ENCODE results near the gene CCDC187.

The CCDC187 gene

DNA sequence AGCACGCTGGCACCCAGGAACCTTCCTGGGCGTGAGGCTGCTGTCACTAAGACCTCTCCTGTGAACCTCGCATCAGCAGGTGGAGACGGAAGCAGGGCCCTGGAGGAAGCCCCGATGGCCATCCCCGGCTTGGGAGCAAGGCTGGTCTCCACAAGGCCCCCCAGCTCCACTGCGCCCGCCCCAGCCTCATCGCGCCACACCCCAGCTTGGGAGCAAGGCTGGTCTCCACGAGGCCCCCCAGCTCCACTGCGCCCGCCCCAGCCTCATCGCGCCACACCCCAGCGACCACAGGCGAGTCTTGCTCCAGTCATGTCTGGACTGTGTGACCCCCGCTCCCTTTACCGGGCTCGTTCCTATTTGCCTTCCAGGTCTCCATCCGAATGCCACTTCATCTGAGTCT, 69.3 kb downstream of the CCDC187 start:
- TF ChIP-seq, protein P1, sequence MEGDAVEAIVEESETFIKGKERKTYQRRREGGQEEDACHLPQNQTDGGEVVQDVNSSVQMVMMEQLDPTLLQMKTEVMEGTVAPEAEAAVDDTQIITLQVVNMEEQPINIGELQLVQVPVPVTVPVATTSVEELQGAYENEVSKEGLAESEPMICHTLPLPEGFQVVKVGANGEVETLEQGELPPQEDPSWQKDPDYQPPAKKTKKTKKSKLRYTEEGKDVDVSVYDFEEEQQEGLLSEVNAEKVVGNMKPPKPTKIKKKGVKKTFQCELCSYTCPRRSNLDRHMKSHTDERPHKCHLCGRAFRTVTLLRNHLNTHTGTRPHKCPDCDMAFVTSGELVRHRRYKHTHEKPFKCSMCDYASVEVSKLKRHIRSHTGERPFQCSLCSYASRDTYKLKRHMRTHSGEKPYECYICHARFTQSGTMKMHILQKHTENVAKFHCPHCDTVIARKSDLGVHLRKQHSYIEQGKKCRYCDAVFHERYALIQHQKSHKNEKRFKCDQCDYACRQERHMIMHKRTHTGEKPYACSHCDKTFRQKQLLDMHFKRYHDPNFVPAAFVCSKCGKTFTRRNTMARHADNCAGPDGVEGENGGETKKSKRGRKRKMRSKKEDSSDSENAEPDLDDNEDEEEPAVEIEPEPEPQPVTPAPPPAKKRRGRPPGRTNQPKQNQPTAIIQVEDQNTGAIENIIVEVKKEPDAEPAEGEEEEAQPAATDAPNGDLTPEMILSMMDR (IDR thresholded peaks at IDR 0.05): no peak
- no peaks in the 10 kb centered on the region for H3K27me3 ChIP-seq

DNA sequence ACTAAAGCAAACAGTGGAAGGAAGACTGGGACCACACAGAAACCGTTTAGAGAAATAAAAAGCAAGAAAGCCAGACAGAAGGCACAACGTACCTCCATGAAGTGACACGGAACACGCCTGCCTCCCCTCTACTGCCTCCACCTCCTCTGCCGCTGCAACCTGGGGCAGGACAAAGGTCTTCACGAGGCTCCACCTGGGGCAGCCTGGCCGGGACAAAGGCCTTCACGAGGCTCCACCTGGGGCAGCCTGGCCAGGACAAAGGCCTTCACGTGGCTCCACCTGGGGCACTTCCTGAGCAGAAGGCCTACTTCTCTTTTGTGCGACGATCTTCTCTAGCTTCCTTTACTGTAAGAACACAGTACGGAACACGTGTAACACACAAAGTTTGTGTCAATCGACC, 70.0 kb downstream of the CCDC187 start:
- Histone ChIP-seq H3K27me3 (no peaks in the 10 kb centered on the region), H3K4me3 (no peak overlapping the region), H3K4me1 (no peaks in the 10 kb centered on the region), H3K9me3 (no peaks in the 10 kb centered on the region), H3K36me3 (peaks cover 12 to 32% (median 22%) of the 10 kb centered on the region in 3 donors), H3K27ac (no peak overlapping the region)
- TF ChIP-seq, protein P1 (IDR thresholded peaks at IDR 0.05): no peak
- no peak for DNase-seq
- intact Hi-C loops (cut with DNase I; ENCODE audit: low total_unique reads): no loop called here

More for the DNA sequence above, 69.3 kb downstream of the CCDC187 start:
- DNase-seq: no peak
- Histone ChIP-seq H3K4me1 (no peaks in the 10 kb centered on the region), H3K27ac (no peak overlapping the region), H3K4me3 (no peak overlapping the region), H3K9me3 (no peaks in the 10 kb centered on the region), H3K36me3 (peaks cover 12 to 32% (median 22%) of the 10 kb centered on the region in 3 donors)
- intact Hi-C loops (cut with DNase I; ENCODE audit: low total_unique reads): no loop called here

DNA sequence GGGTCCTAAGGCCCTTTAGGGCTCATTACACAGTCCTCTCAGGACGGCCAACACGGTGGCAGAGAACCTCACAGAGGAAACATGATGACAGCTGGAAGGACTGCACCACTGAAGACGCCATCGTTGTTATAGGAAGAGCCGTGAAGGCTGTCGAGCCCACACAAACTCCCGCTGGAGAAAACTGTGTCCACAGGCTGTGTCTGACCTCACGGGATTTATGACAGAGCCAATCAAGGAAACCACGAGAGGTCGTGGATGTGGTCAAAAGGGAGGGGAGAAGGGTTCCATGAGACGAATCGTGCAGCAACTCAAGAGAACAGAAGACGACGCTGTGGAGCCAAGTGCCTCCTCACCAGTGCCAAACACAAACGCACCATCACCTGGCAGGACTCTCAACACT, 70.5 kb downstream of the CCDC187 start:
- no peak for DNase-seq
- Histone ChIP-seq H3K4me3 (no peak overlapping the region), H3K36me3 (peaks cover 12 to 32% (median 22%) of the 10 kb centered on the region in 3 donors), H3K27ac (no peak overlapping the region), H3K4me1 (no peaks in the 10 kb centered on the region), H3K9me3 (no peaks in the 10 kb centered on the region), H3K27me3 (no peaks in the 10 kb centered on the region)
- TF ChIP-seq, protein P1 (IDR thresholded peaks at IDR 0.05): no peak
- intact Hi-C loops (cut with DNase I; ENCODE audit: low total_unique reads): no loop called here

DNA sequence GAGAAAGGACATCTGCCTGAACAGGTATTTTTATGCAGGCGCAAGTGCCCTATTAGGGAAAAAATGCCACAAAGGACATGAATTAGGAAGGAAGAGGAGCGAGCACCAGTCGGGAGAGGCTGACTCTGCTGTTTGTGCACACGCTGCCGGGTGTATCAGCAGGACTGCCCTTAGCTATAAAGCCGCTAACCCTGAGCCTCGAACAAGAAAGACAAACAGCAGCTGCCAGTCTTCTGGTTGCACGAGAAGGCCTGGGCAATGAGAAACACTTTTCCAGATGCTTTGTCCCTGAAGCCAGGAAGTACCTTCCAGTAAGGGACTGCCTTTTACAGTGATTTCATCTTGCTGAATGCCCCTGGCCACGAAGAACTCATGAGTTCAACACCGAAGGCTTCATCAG, 70.9 kb downstream of the CCDC187 start:
- H3K9me3 ChIP-seq: no peaks in the 10 kb centered on the region
- H3K4me3 ChIP-seq: no peak overlapping the region
- H3K4me1 ChIP-seq: no peaks in the 10 kb centered on the region
- peaks cover 12 to 32% (median 22%) of the 10 kb centered on the region in 3 donors for H3K36me3 ChIP-seq
- intact Hi-C loops (cut with DNase I; ENCODE audit: low total_unique reads): no loop called here
- H3K27ac ChIP-seq: no peak overlapping the region
- H3K27me3 ChIP-seq: no peaks in the 10 kb centered on the region
- no peak for DNase-seq
- TF ChIP-seq, protein P1 (IDR thresholded peaks at IDR 0.05): no peak

DNA sequence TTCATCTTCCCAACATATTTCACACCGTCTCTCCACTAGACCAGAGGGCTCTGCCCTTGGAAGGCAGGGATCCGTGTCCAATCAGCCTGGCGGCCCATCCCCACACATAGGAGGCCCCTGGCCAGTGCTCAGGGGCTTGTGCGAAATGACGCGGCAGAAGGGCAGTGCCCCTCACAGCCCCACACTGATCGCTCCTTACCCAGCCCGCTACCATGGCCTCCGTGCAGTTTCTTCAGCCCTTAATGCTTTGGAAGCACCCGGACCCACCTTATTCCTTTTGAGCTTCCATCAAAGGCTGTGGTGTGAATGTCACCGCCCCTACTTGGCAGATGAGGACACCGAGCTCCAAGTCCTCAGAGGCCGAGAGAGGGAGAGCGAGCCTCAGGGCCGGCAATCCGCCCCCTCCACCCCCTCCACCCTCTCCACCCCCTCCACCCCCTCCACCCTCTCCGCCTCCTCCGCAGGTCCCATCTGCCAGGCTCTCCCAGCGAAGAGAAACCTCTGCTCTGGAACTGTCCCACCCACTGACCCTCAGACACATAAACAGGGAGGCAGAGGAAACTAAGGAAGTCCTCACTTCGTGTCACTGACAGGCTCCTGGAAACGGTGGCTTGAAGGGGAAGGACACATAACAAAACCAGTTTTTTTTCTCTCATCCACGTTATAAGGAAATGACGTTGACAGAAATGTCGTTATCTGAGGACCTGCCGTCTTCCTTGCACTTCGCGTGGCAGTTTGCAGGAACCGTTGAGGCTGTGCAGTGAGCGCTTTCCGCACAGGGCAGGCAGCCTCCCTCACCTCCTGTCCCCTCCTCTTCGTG, 72.2 kb downstream of the CCDC187 start:
- H3K27me3 ChIP-seq: no peaks in the 10 kb centered on the region
- H3K9me3 ChIP-seq: no peaks in the 10 kb centered on the region
- no peak for DNase-seq
- no peaks in the 10 kb centered on the region for H3K4me1 ChIP-seq
- no peak overlapping the region for H3K27ac ChIP-seq
- no peak overlapping the region for H3K4me3 ChIP-seq
- TF ChIP-seq, protein P1 (IDR thresholded peaks at IDR 0.05): no peak
- intact Hi-C loops (cut with DNase I; ENCODE audit: low total_unique reads): no loop called here
- H3K36me3 ChIP-seq: peaks cover 6 to 26% (median 15%) of the 10 kb centered on the region in 3 donors
